Left lung (tissue), 10 donors: ENCODE results near the gene ADGRA1. TPM values are rescaled to one million over a fixed set of nuclear protein-coding genes. Genes with fewer than 3 reads are reported as not detected.
"Not testable (repeated sequence)": the region's sequence is repeated elsewhere in the genome, so short reads cannot be mapped to it uniquely, and the experiment has no call there.

Source experiments
- ATAC-seq: fragments of 200-7000 bp; cut with Tn5 transposase; one replicate; pipeline ENCODE4 v1.9.1; 2020; ENCODE audit warnings: moderate library complexity
- DNase-seq, 4 donors: peaks; one replicate each; pipeline ENCODE4 v3.0.0-alpha.2; 2013 to 2020
- H3K27ac ChIP-seq, 2 donors: fragments of 200-600 bp; sonication (generic) in 1 of 2; one replicate each; pipeline versions ENCODE4 v1.5.0 to v1.8.0; 2020 to 2021
- H3K27me3 ChIP-seq, 2 donors: fragments of 200-600 bp; sonication (generic) in 1 of 2; one replicate each; pipeline versions ENCODE4 v1.5.0 to v1.8.0; 2020 to 2021
- H3K36me3 ChIP-seq, 2 donors: fragments of 200-600 bp; sonication (generic) in 1 of 2; one replicate each; pipeline versions ENCODE4 v1.5.0 to v1.8.0; 2020 to 2021
- H3K4me1 ChIP-seq, 2 donors: fragments of 200-600 bp; one replicate each; pipeline ENCODE4 v1.8.0; 2021
- H3K4me3 ChIP-seq, 2 donors: fragments of 200-600 bp; sonication (generic) in 1 of 2; one replicate each; pipeline versions ENCODE4 v1.5.0 to v1.8.0; 2020 to 2021; ENCODE audit warnings: mild to moderate bottlenecking in 1 of 2
- H3K9me3 ChIP-seq, 2 donors: fragments of 200-600 bp; sonication (generic) in 1 of 2; one replicate each; pipeline versions ENCODE4 v1.5.0 to v1.8.0; 2020 to 2021
- CTCF ChIP-seq, 2 donors: fragments of 200-600 bp; sonication (generic) in 1 of 2; IDR thresholded peaks; one replicate each; pipeline versions ENCODE4 v1.5.0 to v1.8.0; 2021; ENCODE audit warnings: antibody characterized with exemption in 2 of 2
- intact Hi-C, 2 donors: fragments of 100-400 bp; cut with DNase I; formaldehyde crosslinking; loops; one replicate each; pipeline versions ENCODE4 v1.11.2 to v1.14.2; 2022
- polyA plus RNA-seq, 6 donors: library from polyadenylated mRNA; unstranded; fragments of 120-200 nt; gene quantifications; one replicate each; pipeline ENCODE4 v1.2.1, GENCODE V29; 2013; ENCODE audit not compliant: insufficient read length in 6 of 6
- total RNA-seq, 2 donors: library from RNA; stranded (reverse); fragmentation: NEBNext Ultra II Directional; extraction: Animal tissue kit (Norgen Biotek cat#: 25700); gene quantifications; one replicate each; pipeline ENCODE4 v1.2.1, GENCODE V29; 2021
- donor health status: DM: no; HTN: yes; CAD: no.
- donor health status: DM: no; HTN: no; CAD: no.

The ADGRA1 gene
- total and polyA plus RNA-seq, 8 donors, result 0.07 to 0.24 (median 0.09) TPM; not detected in 1

GRCh38 chr10:133132473-133133291 lies 45.0 kb downstream of the ADGRA1 start:
- ATAC-seq (no peak), DNase-seq (peak in 2 of 4 donors; percentile 24 to 66)
- Histone ChIP-seq H3K4me1 (no peaks in the 10 kb centered on the region), H3K9me3 (peaks cover 0 to 4% of the 10 kb centered on the region in 2 donors), H3K36me3 (no peaks in the 10 kb centered on the region), H3K4me3 (no peak overlapping the region), H3K27ac (no peak overlapping the region), H3K27me3 (peaks cover 0 to 11% of the 10 kb centered on the region in 2 donors)
- intact Hi-C loops, result no loop called here
- no peak for TF ChIP-seq CTCF (IDR thresholded peaks at IDR 0.05)

GRCh38 chr10:133133471-133134231 lies 45.9 kb downstream of the ADGRA1 start:
- DNase-seq (peak in 2 of 4 donors; percentile 22 to 79), ATAC-seq (no peak)
- Histone ChIP-seq H3K9me3 (no peaks in the 10 kb centered on the region), H3K27ac (no peak overlapping the region), H3K36me3 (no peaks in the 10 kb centered on the region), H3K4me1 (no peaks in the 10 kb centered on the region), H3K4me3 (no peak overlapping the region), H3K27me3 (peaks cover 0 to 11% of the 10 kb centered on the region in 2 donors)
- no peak for TF ChIP-seq CTCF (IDR thresholded peaks at IDR 0.05)
- intact Hi-C loops, result no loop called here

- H3K9me3 ChIP-seq, result no peaks in the 10 kb centered on the region
- no peak overlapping the region for H3K27ac ChIP-seq
- H3K4me1 ChIP-seq, result no peaks in the 10 kb centered on the region
- no peaks in the 10 kb centered on the region for H3K36me3 ChIP-seq
- no peak for TF ChIP-seq CTCF (IDR thresholded peaks at IDR 0.05)
- ATAC-seq (no peak), DNase-seq (peak in 1 of 4 donors; percentile 74)
- H3K4me3 ChIP-seq, result no peak overlapping the region
- intact Hi-C loops, result no loop called here
- H3K27me3 ChIP-seq, result peaks cover 0 to 7% of the 10 kb centered on the region in 2 donors
Measured at GRCh38 chr10:133134411-133135115, 46.8 kb downstream of the ADGRA1 start.

GRCh38 chr10:133135116-133135465 lies 47.4 kb downstream of the ADGRA1 start:
- intact Hi-C loops, result no loop called here
- no peak overlapping the region for H3K27ac ChIP-seq

GRCh38 chr10:133137486-133138145 lies 49.9 kb downstream of the ADGRA1 start:
- ATAC-seq, intact Hi-C loops, H3K36me3 ChIP-seq, H3K27ac ChIP-seq, H3K9me3 ChIP-seq, H3K4me1 ChIP-seq, H3K4me3 ChIP-seq: not testable (repeated sequence)
- peak in 2 of 4 donors; percentile 30 to 44 for DNase-seq
- H3K27me3 ChIP-seq, result peaks cover 0 to 30% of the 10 kb centered on the region in 2 donors

More at GRCh38 chr10:133135116-133135465, 47.4 kb downstream of the ADGRA1 start:
- ATAC-seq (no peak), DNase-seq (peak in 1 of 4 donors; percentile 51)
- Histone ChIP-seq H3K9me3 (no peaks in the 10 kb centered on the region), H3K27me3 (peaks cover 0 to 5% of the 10 kb centered on the region in 2 donors), H3K4me3 (no peak overlapping the region), H3K4me1 (no peaks in the 10 kb centered on the region), H3K36me3 (no peaks in the 10 kb centered on the region)
- no peak for TF ChIP-seq CTCF (IDR thresholded peaks at IDR 0.05)
